NT2/D1 (cell line): ENCODE data around the gene PEX5L.
"Not testable (repeated sequence)": the region's sequence is repeated elsewhere in the genome, so short reads cannot be mapped to it uniquely, and the experiment has no call there.

Source experiments
- DNase-seq: peaks from one replicate; pipeline ENCODE4 v3.0.0-alpha.2; 2011; ENCODE audit warnings: low read depth, low spot score
- H3K27me3 ChIP-seq: 2 replicates; pipeline ENCODE4 v1.6.0; 2011; ENCODE audit warnings: mild to moderate bottlenecking; ENCODE audit not compliant: insufficient read length, insufficient read depth
- H3K36me3 ChIP-seq: 2 replicates; pipeline ENCODE4 v1.6.1; 2011; ENCODE audit warnings: mild to moderate bottlenecking, low read length, mixed read lengths; ENCODE audit not compliant: insufficient read depth, insufficient read length
- H3K4me1 ChIP-seq: 2 replicates; pipeline ENCODE4 v1.5.1; 2011; ENCODE audit not compliant: insufficient read depth, insufficient read length
- H3K4me3 ChIP-seq: 2 replicates; pipeline ENCODE4 v1.5.1; 2011; ENCODE audit warnings: low read depth; ENCODE audit not compliant: insufficient read length
- H3K9ac ChIP-seq: 2 replicates; pipeline ENCODE4 v1.6.0; 2011; ENCODE audit warnings: low read depth; ENCODE audit not compliant: insufficient read length
- H3K9me3 ChIP-seq: 2 replicates; pipeline ENCODE4 v1.5.1; 2011; ENCODE audit warnings: mild to moderate bottlenecking, low read length; ENCODE audit not compliant: insufficient read depth
- SUZ12 ChIP-seq: IDR thresholded peaks from 2 replicates; pipeline ENCODE4 v1.6.1; 2011; ENCODE audit not compliant: insufficient read length, insufficient read depth; ENCODE audit errors: extremely low read depth
- YY1 ChIP-seq: IDR thresholded peaks from 2 replicates; pipeline ENCODE4 v1.6.1; 2011; ENCODE audit not compliant: insufficient read length, insufficient read depth
- ZNF274 ChIP-seq: IDR thresholded peaks from 2 replicates; pipeline ENCODE4 v1.6.1; 2011; ENCODE audit warnings: mild to moderate bottlenecking, low read depth, low read length

The PEX5L gene

DNA sequence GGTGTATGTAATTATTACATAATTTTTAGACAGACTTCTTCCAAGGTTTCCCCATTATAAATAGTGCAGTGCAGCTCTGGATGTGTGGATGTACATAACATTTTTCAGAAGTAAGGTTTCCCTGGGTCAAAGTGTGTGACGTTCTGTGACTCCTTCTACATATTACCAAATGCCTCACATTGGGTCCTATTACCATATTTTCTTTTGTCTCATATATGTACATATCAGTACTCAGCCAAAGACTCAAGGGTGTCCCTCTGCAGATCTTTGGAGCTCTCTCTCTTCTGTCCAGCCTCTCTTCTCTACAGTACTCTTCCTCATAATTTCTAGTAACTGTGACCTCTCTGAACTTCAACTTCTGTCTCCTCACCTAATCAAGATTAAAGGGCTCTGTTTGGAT is 31.3 kb upstream of the PEX5L start:
- no peak for DNase-seq
- H3K4me1 ChIP-seq = no peaks in the 10 kb centered on the region
- no peak overlapping the region for H3K4me3 ChIP-seq
- no peak for TF ChIP-seq SUZ12
- H3K36me3 ChIP-seq = no peaks in the 10 kb centered on the region
- no peak overlapping the region for H3K9ac ChIP-seq
- H3K9me3 ChIP-seq = peaks cover 2% of the 10 kb centered on the region; the same call in 1 of the 2 replicates
- H3K27me3 ChIP-seq = no peaks in the 10 kb centered on the region

- H3K4me1 ChIP-seq = no peaks in the 10 kb centered on the region
- no peak for TF ChIP-seq SUZ12
- no peak for TF ChIP-seq ZNF274
- no peak for TF ChIP-seq YY1
- no peak overlapping the region for H3K9ac ChIP-seq
- no peaks in the 10 kb centered on the region for H3K9me3 ChIP-seq
- no peak overlapping the region for H3K4me3 ChIP-seq
- H3K36me3 ChIP-seq = no peaks in the 10 kb centered on the region
- DNase-seq = no peak
- H3K27me3 ChIP-seq = no peaks in the 10 kb centered on the region
Measured at GRCh38 chr3:180066598-180066997, 29.9 kb upstream of the PEX5L start.

DNA sequence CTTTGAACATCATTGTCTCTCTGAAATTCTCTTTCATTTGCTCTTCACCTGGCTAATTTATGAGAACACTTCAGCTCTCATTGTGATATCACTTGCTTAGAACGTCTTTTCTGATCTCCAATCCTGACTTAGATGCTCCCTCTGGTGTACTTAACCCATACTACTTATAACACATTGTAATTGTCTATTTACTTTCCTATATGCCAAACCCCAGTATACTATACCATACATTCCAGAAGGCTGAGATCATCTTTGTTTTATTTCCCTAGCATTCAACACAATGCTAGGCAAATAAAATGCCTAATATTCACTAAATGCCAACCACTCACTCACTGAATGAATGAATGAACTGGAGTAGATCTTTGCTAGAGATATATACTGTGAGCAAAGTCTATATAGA is 27.0 kb upstream of the PEX5L start:
- H3K36me3 ChIP-seq = no peaks in the 10 kb centered on the region
- no peak overlapping the region for H3K9ac ChIP-seq
- DNase-seq = no peak
- no peak for TF ChIP-seq ZNF274
- TF ChIP-seq YY1 = no peak
- TF ChIP-seq SUZ12 = no peak
- no peaks in the 10 kb centered on the region for H3K27me3 ChIP-seq
- H3K9me3 ChIP-seq = no peaks in the 10 kb centered on the region
- H3K4me1 ChIP-seq = no peaks in the 10 kb centered on the region
- H3K4me3 ChIP-seq = no peak overlapping the region

GRCh38 chr3:180062771-180063170 is 26.0 kb upstream of the PEX5L start:
- no peak overlapping the region for H3K4me3 ChIP-seq
- H3K27me3 ChIP-seq = no peaks in the 10 kb centered on the region
- TF ChIP-seq SUZ12 = no peak
- no peak for TF ChIP-seq ZNF274
- TF ChIP-seq YY1 = no peak
- no peaks in the 10 kb centered on the region for H3K4me1 ChIP-seq
- DNase-seq = no peak
- no peak overlapping the region for H3K9ac ChIP-seq
- H3K9me3 ChIP-seq = no peaks in the 10 kb centered on the region
- H3K36me3 ChIP-seq = no peaks in the 10 kb centered on the region

DNA sequence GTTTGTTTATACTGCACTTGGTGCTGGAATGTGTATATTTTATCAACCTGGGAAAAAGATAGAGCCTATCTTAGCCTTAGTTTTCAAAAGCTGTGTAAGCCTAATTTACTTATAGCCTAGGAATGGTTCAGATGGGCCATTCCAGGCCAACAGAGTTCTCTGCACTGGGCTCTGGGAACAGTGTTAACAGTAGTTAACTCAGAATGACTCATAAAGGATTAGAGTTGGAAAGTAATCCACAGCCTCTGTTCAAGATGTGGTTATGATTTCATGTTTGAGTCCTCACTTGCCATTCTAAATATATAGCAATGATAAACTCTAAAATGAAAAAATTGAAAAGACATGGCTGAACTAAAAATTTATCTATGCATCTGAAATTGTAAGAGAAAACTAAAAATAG is 22.6 kb upstream of the PEX5L start:
- no peaks in the 10 kb centered on the region for H3K4me1 ChIP-seq
- DNase-seq = no peak
- no peaks in the 10 kb centered on the region for H3K9me3 ChIP-seq
- TF ChIP-seq YY1 = no peak
- no peak for TF ChIP-seq ZNF274
- no peak for TF ChIP-seq SUZ12
- no peaks in the 10 kb centered on the region for H3K27me3 ChIP-seq
- no peaks in the 10 kb centered on the region for H3K36me3 ChIP-seq
- H3K4me3 ChIP-seq = no peak overlapping the region
- no peak overlapping the region for H3K9ac ChIP-seq

- no peaks in the 10 kb centered on the region for H3K27me3 ChIP-seq
- TF ChIP-seq YY1 (no peak), SUZ12 (no peak), ZNF274 (no peak)
- DNase-seq = no peak
- H3K4me1 ChIP-seq = no peaks in the 10 kb centered on the region
- H3K4me3 ChIP-seq = no peak overlapping the region
- no peak overlapping the region for H3K9ac ChIP-seq
- H3K36me3 ChIP-seq = no peaks in the 10 kb centered on the region
- no peaks in the 10 kb centered on the region for H3K9me3 ChIP-seq
Measured at GRCh38 chr3:180058238-180058637, 21.5 kb upstream of the PEX5L start.

GRCh38 chr3:180055656-180056055 is 18.9 kb upstream of the PEX5L start:
- H3K9ac ChIP-seq, H3K4me3 ChIP-seq, H3K27me3 ChIP-seq, DNase-seq, H3K9me3 ChIP-seq, H3K36me3 ChIP-seq, H3K4me1 ChIP-seq: not testable (repeated sequence)

GRCh38 chr3:180049391-180049790 is 12.7 kb upstream of the PEX5L start:
- Histone ChIP-seq H3K4me3 (no peak overlapping the region), H3K9me3 (no peaks in the 10 kb centered on the region), H3K4me1 (no peaks in the 10 kb centered on the region), H3K27me3 (no peaks in the 10 kb centered on the region), H3K36me3 (no peaks in the 10 kb centered on the region), H3K9ac (no peak overlapping the region)
- no peak for DNase-seq
- TF ChIP-seq SUZ12 (no peak), YY1 (no peak), ZNF274 (no peak)
